ENCODE results near the gene HDDC2. TPM values are rescaled to one million over a fixed set of nuclear protein-coding genes. Genes with fewer than 3 reads are reported as not detected.

Gene HDDC2
- total RNA-seq, 3 donors from 2014 or later (not counting 1 experiment from before 2014, with no cell fraction given) = 53.5 to 87.5 (median 57.3) TPM

- H3K4me1 Mint-ChIP-seq = peaks cover 57 to 63% of the 10 kb centered on the region in 2 donors
- WGBS (ENCODE audit: insufficient coverage) = 12% methylated on average over 10 of the region's 11 CpGs
- peaks cover 17% of the 10 kb centered on the region for H3K36me3 Mint-ChIP-seq
Measured at GRCh38 chr6:125300992-125301434, 754 bp downstream of the HDDC2 start.

GRCh38 chr6:125299257-125299656 is 2.5 kb downstream of the HDDC2 start:
- Histone ChIP-seq H3K27me3 (ENCODE audit: control insufficient read depth, insufficient read depth, low read length) (no peaks in the 10 kb centered on the region), H3K27ac (ENCODE audit: low read length) (peak overlapping the region; percentile 89), H3K4me3 (ENCODE audit: low read length) (no peak overlapping the region), H3K36me3 (ENCODE audit: control insufficient read depth, insufficient read depth, low read length) (peaks cover 39% of the 10 kb centered on the region), H3K4me1 (ENCODE audit: control insufficient read depth, insufficient read depth, low read length) (peaks cover 13% of the 10 kb centered on the region), H3K9me3 (ENCODE audit: control insufficient read depth, insufficient read depth, low read length) (no peaks in the 10 kb centered on the region)
- ATAC-seq = peak; percentile 33 to 65 (median 64)
- H3K4me3 Mint-ChIP-seq = peak overlapping the region; percentile 94
- peak overlapping the region; percentile 82 to 89 for H3K27ac Mint-ChIP-seq
- DNase-seq = peak in 1 of 2 donors; percentile 52
- WGBS (ENCODE audit: insufficient coverage) = 48% methylated on average over 2 of the region's 3 CpGs
- peaks cover 74 to 75% of the 10 kb centered on the region in 2 donors for H3K4me1 Mint-ChIP-seq
- H3K9me3 Mint-ChIP-seq = peaks cover 0 to 3% of the 10 kb centered on the region in 2 donors
- peaks cover 17% of the 10 kb centered on the region for H3K36me3 Mint-ChIP-seq
- H3K27me3 Mint-ChIP-seq (ENCODE audit: low read depth in 2 of 2) = peaks cover 0 to 2% of the 10 kb centered on the region in 2 donors
- TF ChIP-seq, protein P1, sequence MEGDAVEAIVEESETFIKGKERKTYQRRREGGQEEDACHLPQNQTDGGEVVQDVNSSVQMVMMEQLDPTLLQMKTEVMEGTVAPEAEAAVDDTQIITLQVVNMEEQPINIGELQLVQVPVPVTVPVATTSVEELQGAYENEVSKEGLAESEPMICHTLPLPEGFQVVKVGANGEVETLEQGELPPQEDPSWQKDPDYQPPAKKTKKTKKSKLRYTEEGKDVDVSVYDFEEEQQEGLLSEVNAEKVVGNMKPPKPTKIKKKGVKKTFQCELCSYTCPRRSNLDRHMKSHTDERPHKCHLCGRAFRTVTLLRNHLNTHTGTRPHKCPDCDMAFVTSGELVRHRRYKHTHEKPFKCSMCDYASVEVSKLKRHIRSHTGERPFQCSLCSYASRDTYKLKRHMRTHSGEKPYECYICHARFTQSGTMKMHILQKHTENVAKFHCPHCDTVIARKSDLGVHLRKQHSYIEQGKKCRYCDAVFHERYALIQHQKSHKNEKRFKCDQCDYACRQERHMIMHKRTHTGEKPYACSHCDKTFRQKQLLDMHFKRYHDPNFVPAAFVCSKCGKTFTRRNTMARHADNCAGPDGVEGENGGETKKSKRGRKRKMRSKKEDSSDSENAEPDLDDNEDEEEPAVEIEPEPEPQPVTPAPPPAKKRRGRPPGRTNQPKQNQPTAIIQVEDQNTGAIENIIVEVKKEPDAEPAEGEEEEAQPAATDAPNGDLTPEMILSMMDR (IDR thresholded peaks at IDR 0.05) = no peak
- intact Hi-C loops (cut with micrococcal nuclease) = no loop called here

More at GRCh38 chr6:125300992-125301434, 754 bp downstream of the HDDC2 start:
- Histone ChIP-seq H3K36me3 (ENCODE audit: control insufficient read depth, insufficient read depth, low read length) (peaks cover 30% of the 10 kb centered on the region), H3K27me3 (ENCODE audit: control insufficient read depth, insufficient read depth, low read length) (no peaks in the 10 kb centered on the region), H3K4me3 (ENCODE audit: low read length) (peak overlapping the region; percentile 70), H3K4me1 (ENCODE audit: control insufficient read depth, insufficient read depth, low read length) (peaks cover 13% of the 10 kb centered on the region), H3K27ac (ENCODE audit: low read length) (peak overlapping the region; percentile 89), H3K9me3 (ENCODE audit: control insufficient read depth, insufficient read depth, low read length) (no peaks in the 10 kb centered on the region)
- intact Hi-C loops (cut with micrococcal nuclease) = loop anchor here (10.0 kb wide), 1 partner anchor 146 kb away; the partner anchor contains the start of gene TPD52L1
- Mint-ChIP-seq H3K9me3 (peaks cover 0 to 3% of the 10 kb centered on the region in 2 donors), H3K27me3 (ENCODE audit: low read depth in 2 of 2) (peaks cover 0 to 16% of the 10 kb centered on the region in 2 donors), H3K4me3 (peak overlapping the region; percentile 94), H3K27ac (peak overlapping the region; percentile 82 to 89)
- TF ChIP-seq, protein P1 (IDR thresholded peaks at IDR 0.05) = no peak
- no peak for ATAC-seq
- DNase-seq = no peak

GRCh38 chr6:125296471-125296870 is 5.3 kb downstream of the HDDC2 start:
- H3K27ac Mint-ChIP-seq = peak overlapping the region in 1 of 2 donors; percentile 20
- H3K9me3 Mint-ChIP-seq = no peaks in the 10 kb centered on the region
- TF ChIP-seq, protein P1 (IDR thresholded peaks at IDR 0.05) = no peak

DNA sequence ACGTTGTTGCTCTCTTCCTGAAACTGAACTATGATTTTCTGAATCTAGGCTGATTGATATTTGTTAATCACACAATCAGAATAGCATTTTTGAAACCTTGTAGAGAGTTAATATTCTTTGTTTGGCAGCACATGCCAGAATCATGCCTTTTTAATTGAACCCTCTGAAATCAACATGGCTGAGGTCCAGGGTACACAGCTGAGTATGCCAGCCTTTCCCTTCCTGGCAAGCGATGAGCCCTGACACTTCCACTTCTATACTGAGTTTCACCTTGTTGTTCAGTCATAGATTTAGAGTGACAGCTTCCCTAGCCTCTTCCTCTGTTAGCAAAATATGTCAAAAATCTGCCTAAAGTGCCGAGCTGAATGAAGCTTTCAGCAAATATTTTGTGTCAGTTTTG is 6.8 kb downstream of the HDDC2 start:
- no peak overlapping the region for H3K4me3 ChIP-seq (ENCODE audit: low read length)
- DNase-seq (no peak), ATAC-seq (no peak)
- peaks cover 75% of the 10 kb centered on the region for H3K36me3 ChIP-seq (ENCODE audit: control insufficient read depth, insufficient read depth, low read length)
- no peaks in the 10 kb centered on the region for H3K9me3 ChIP-seq (ENCODE audit: control insufficient read depth, insufficient read depth, low read length)
- intact Hi-C loops (cut with micrococcal nuclease) = no loop called here
- no peak overlapping the region for H3K27ac ChIP-seq (ENCODE audit: low read length)
- Mint-ChIP-seq H3K27me3 (ENCODE audit: low read depth in 2 of 2) (no peaks in the 10 kb centered on the region), H3K4me3 (no peak overlapping the region), H3K4me1 (peaks cover 63 to 68% of the 10 kb centered on the region in 2 donors), H3K27ac (peak overlapping the region in 1 of 2 donors; percentile 29), H3K36me3 (peaks cover 17% of the 10 kb centered on the region), H3K9me3 (no peaks in the 10 kb centered on the region)
- H3K27me3 ChIP-seq (ENCODE audit: control insufficient read depth, insufficient read depth, low read length) = no peaks in the 10 kb centered on the region
- TF ChIP-seq, protein P1 (IDR thresholded peaks at IDR 0.05) = no peak
- H3K4me1 ChIP-seq (ENCODE audit: control insufficient read depth, insufficient read depth, low read length) = peaks cover 3% of the 10 kb centered on the region
- WGBS (ENCODE audit: insufficient coverage) = 95% methylated on average over 3 of the region's 3 CpGs

More at GRCh38 chr6:125296471-125296870, 5.3 kb downstream of the HDDC2 start:
- ATAC-seq (no peak), DNase-seq (no peak)
- H3K36me3 Mint-ChIP-seq = peaks cover 17% of the 10 kb centered on the region
- intact Hi-C loops (cut with micrococcal nuclease) = no loop called here
- no peak overlapping the region for H3K27ac ChIP-seq (ENCODE audit: low read length)
- 86% methylated on average over 1 of the region's 1 CpG for WGBS (ENCODE audit: insufficient coverage)
- H3K27me3 ChIP-seq (ENCODE audit: control insufficient read depth, insufficient read depth, low read length) = no peaks in the 10 kb centered on the region
- no peaks in the 10 kb centered on the region for H3K27me3 Mint-ChIP-seq (ENCODE audit: low read depth in 2 of 2)
- H3K4me3 ChIP-seq (ENCODE audit: low read length) = no peak overlapping the region
- H3K4me3 Mint-ChIP-seq = no peak overlapping the region
- H3K4me1 Mint-ChIP-seq = peaks cover 77 to 81% of the 10 kb centered on the region in 2 donors
- H3K36me3 ChIP-seq (ENCODE audit: control insufficient read depth, insufficient read depth, low read length) = peaks cover 65% of the 10 kb centered on the region
- peaks cover 8% of the 10 kb centered on the region for H3K4me1 ChIP-seq (ENCODE audit: control insufficient read depth, insufficient read depth, low read length)
- no peaks in the 10 kb centered on the region for H3K9me3 ChIP-seq (ENCODE audit: control insufficient read depth, insufficient read depth, low read length)
